Hematopoietic multipotent progenitor cell (in vitro differentiated cells): ENCODE results near the gene ACBD4. TPM values are rescaled to one million over a fixed set of nuclear protein-coding genes. Genes with fewer than 3 reads are reported as not detected.
A peak's percentile ranks its signal among the peaks of the same experiment; 100 is the strongest.

Source experiments
- DNase-seq, 3 donors: peaks; one replicate each; pipeline ENCODE4 v3.0.0-alpha.2; 2011 to 2015; ENCODE audit warnings: low read depth in 2 of 3, low spot score in 2 of 3
- total RNA-seq: library from RNA; depleted of rRNA; stranded (reverse); fragments of >200 nt; gene quantifications from one replicate; pipeline ENCODE4 v1.2.3, GENCODE V29; 2012

ACBD4 gene
- total RNA-seq, result 13.2 TPM

- DNase-seq, result peak; percentile 96 to 99 (median 99)
These were observed at the start of gene ACBD4 for GRCh38 chr17:45135192-45135977. Gene ACBD4, plus strand, starts transcription at chr17:45135687. Its CDS starts 458 bp downstream, at chr17:45136145.

GRCh38 chr17:45086391-45086790 is 49.1 kb upstream of the ACBD4 start:
- no peak for DNase-seq

GRCh38 chr17:45086865-45087503 is 48.5 kb upstream of the ACBD4 start:
- no peak for DNase-seq

GRCh38 chr17:45087504-45087975 is 47.9 kb upstream of the ACBD4 start:
- DNase-seq, result no peak

- no peak for DNase-seq
These were observed 47.5 kb upstream of the ACBD4 start for GRCh38 chr17:45087978-45088377.

GRCh38 chr17:45088741-45089140 is 46.7 kb upstream of the ACBD4 start:
- DNase-seq, result no peak

- DNase-seq, result no peak
These were observed 44.8 kb upstream of the ACBD4 start for GRCh38 chr17:45090711-45091110.

- DNase-seq, result no peak
These were observed 43.6 kb upstream of the ACBD4 start for GRCh38 chr17:45091778-45092425.

GRCh38 chr17:45092911-45093430 is 42.5 kb upstream of the ACBD4 start:
- no peak for DNase-seq

GRCh38 chr17:45093444-45094110 is 41.9 kb upstream of the ACBD4 start:
- no peak for DNase-seq

GRCh38 chr17:45096141-45096540 is 39.3 kb upstream of the ACBD4 start:
- DNase-seq, result peak in 2 of 3 donors; percentile 36 to 49

- no peak for DNase-seq
These were observed 38.6 kb upstream of the ACBD4 start for GRCh38 chr17:45096926-45097325.

- DNase-seq, result no peak
These were observed 37.2 kb upstream of the ACBD4 start for GRCh38 chr17:45098081-45098868.

GRCh38 chr17:45098869-45099616 is 36.4 kb upstream of the ACBD4 start:
- peak; percentile 35 to 81 (median 71) for DNase-seq

GRCh38 chr17:45101546-45101882 is 34.0 kb upstream of the ACBD4 start:
- no peak for DNase-seq

GRCh38 chr17:45101883-45102811 is 33.3 kb upstream of the ACBD4 start:
- DNase-seq, result no peak

- DNase-seq, result no peak
These were observed 32.6 kb upstream of the ACBD4 start for GRCh38 chr17:45102856-45103255.

- no peak for DNase-seq
These were observed 32.2 kb upstream of the ACBD4 start for GRCh38 chr17:45103269-45103795.
